Liver (tissue), 9 donors: ENCODE measurements around the gene TCHP. TPM values are rescaled to one million over a fixed set of nuclear protein-coding genes. Genes with fewer than 3 reads are reported as not detected.

Experiments
- DNase-seq: peaks from one replicate; pipeline ENCODE4 v3.0.0-alpha.2; 2017; ENCODE audit warnings: low spot score
- H3K27ac ChIP-seq, 2 donors: one replicate each; pipeline ENCODE4 v1.7.0; 2013; ENCODE audit warnings: inconsistent platforms in 2 of 2, low read length in 2 of 2, control low read depth in 1 of 2, low read depth in 1 of 2, mild to moderate bottlenecking in 1 of 2
- H3K27me3 ChIP-seq, 4 donors: one replicate each; pipeline versions ENCODE4 v1.6.1 to v1.7.0; 2013; ENCODE audit warnings: low read length in 3 of 4, inconsistent platforms in 1 of 4, mild to moderate bottlenecking in 1 of 4, moderate library complexity in 1 of 4; ENCODE audit not compliant: control insufficient read depth in 4 of 4, insufficient read depth in 4 of 4
- H3K36me3 ChIP-seq, 4 donors: one replicate each; pipeline versions ENCODE4 v1.6.1 to v1.7.0; 2013; ENCODE audit warnings: low read length in 3 of 4, mild to moderate bottlenecking in 3 of 4, low read depth in 1 of 4, moderate library complexity in 1 of 4; ENCODE audit not compliant: control insufficient read depth in 4 of 4, insufficient read depth in 3 of 4
- H3K4me1 ChIP-seq, 4 donors: one replicate each; pipeline versions ENCODE4 v1.6.1 to v1.7.0; 2013; ENCODE audit warnings: low read length in 3 of 4, mild to moderate bottlenecking in 3 of 4, moderate library complexity in 1 of 4; ENCODE audit not compliant: control insufficient read depth in 4 of 4, insufficient read depth in 4 of 4
- H3K4me3 ChIP-seq, 3 donors: one replicate each; pipeline versions ENCODE4 v1.6.1 to v1.7.0; 2013; ENCODE audit warnings: low read length in 3 of 3, control low read depth in 1 of 3, low read depth in 1 of 3, mild to moderate bottlenecking in 1 of 3
- H3K9ac ChIP-seq, 2 donors: one replicate each; pipeline ENCODE4 v1.7.0; 2013; ENCODE audit warnings: low read length in 2 of 2, mild to moderate bottlenecking in 2 of 2, moderate library complexity in 2 of 2, control low read depth in 1 of 2, low read depth in 1 of 2
- H3K9me3 ChIP-seq, 4 donors: one replicate each; pipeline versions ENCODE4 v1.6.1 to v1.7.0; 2013; ENCODE audit warnings: low read length in 3 of 4; ENCODE audit not compliant: control insufficient read depth in 4 of 4
- EGR1 ChIP-seq, 2 donors: IDR thresholded peaks; 2 replicates each; pipeline ENCODE4 v1.6.1; 2016 to 2018; ENCODE audit warnings: antibody characterized with exemption in 2 of 2, low read depth in 2 of 2
- FOXA1 ChIP-seq: IDR thresholded peaks from 2 replicates; pipeline ENCODE4 v1.6.1; 2016; ENCODE audit warnings: antibody characterized with exemption
- FOXA2 ChIP-seq: IDR thresholded peaks from 2 replicates; pipeline ENCODE4 v1.6.1; 2016; ENCODE audit warnings: antibody characterized with exemption
- GABPA ChIP-seq, 2 donors: IDR thresholded peaks in 1 of 2; conservative IDR thresholded peaks in 1 of 2; 2 replicates each; pipeline ENCODE4 v1.6.1; 2016; ENCODE audit warnings: antibody characterized with exemption in 2 of 2, mild to moderate bottlenecking in 1 of 2, moderate library complexity in 1 of 2
- HNF4G ChIP-seq: IDR thresholded peaks from 2 replicates; pipeline ENCODE4 v1.6.1; 2016; ENCODE audit warnings: antibody characterized with exemption
- JUND ChIP-seq, 2 donors: IDR thresholded peaks; 2 replicates each; pipeline ENCODE4 v1.6.1; 2016; ENCODE audit warnings: antibody characterized with exemption in 2 of 2
- SP1 ChIP-seq: IDR thresholded peaks from 2 replicates; pipeline ENCODE4 v1.6.1; 2018; ENCODE audit warnings: antibody characterized with exemption, mild to moderate bottlenecking
- TAF1 ChIP-seq: conservative IDR thresholded peaks from 2 replicates; pipeline ENCODE4 v1.6.1; 2016; ENCODE audit warnings: antibody characterized with exemption, mild to moderate bottlenecking
- YY1 ChIP-seq: IDR thresholded peaks from 2 replicates; pipeline ENCODE4 v1.6.1; 2016; ENCODE audit warnings: antibody characterized with exemption, mild to moderate bottlenecking
- WGBS: extraction: QIAGEN DNeasy Blood & Tissue Kit; methylation state at CpG from one replicate; pipeline ENCODE4 v1.1.7; 2013; 5-methylcytosine and 5-hydroxymethylcytosine counted together
- polyA plus RNA-seq, 2 donors: library from polyadenylated mRNA; stranded (reverse) in 1 of 2; unstranded in 1 of 2; fragments of 200-250 nt in 1 of 2; fragments of >200 nt in 1 of 2; fragmentation: Nextera tagmentation in 1 of 2; extraction: Ambion mirVana in 1 of 2; gene quantifications; one replicate each; pipeline versions ENCODE4 v1.2.1 to v1.2.3, GENCODE V29; 2013 to 2015
- total RNA-seq, 2 donors: library from RNA; depleted of rRNA; stranded (reverse); fragments of >200 nt; gene quantifications; one replicate each; pipeline ENCODE4 v1.2.3, GENCODE V29; 2014
- TF ChIP-seq, protein P1 (sequence below): IDR thresholded peaks from 2 replicates; pipeline ENCODE4 v1.6.1; 2016; ENCODE audit warnings: antibody characterized with exemption
- TF ChIP-seq, protein P2 (sequence below): IDR thresholded peaks from 2 replicates; pipeline ENCODE4 v1.6.1; 2016; ENCODE audit warnings: antibody characterized with exemption
- TF ChIP-seq, protein P3 (sequence below): IDR thresholded peaks from 2 replicates; pipeline ENCODE4 v1.6.1; 2016; ENCODE audit warnings: antibody characterized with exemption, mild to moderate bottlenecking
- TF ChIP-seq, protein P4 (sequence below): IDR thresholded peaks from 2 replicates; pipeline ENCODE4 v1.6.1; 2016; ENCODE audit warnings: antibody characterized with exemption
- TF ChIP-seq, protein P5 (sequence below): fragments of 150-350 bp; IDR thresholded peaks from 2 replicates; pipeline ENCODE4 v1.5.1; 2017; ENCODE audit warnings: improper control_type of control experiment, low read depth, low read length; ENCODE audit not compliant: missing input control
- donor health status: healthy.
- donor health status: healthy.
- donor health status: healthy.
- donor health status: healthy.
- donor health status: healthy.

TCHP gene
- total and polyA plus RNA-seq, 4 donors = 5.0 to 9.8 (median 5.2) TPM

DNA sequence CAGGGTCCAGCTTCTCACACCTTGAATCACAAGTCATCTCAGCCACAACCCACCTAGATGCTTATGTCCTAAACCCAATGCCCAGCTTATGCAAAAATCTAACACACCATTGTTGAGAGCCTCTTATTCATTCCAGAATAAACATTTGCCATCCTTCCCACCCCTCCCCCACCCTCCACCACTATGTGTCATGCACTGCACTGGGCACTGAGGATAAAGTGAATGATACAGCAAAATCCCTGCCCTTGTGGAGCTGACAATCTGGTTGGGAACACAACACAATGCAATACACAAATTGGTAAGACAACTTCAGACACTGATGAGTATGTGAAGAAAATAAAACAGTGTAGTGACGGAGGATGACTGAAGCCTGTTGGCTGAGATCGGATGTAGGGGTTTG is 18.3 kb upstream of the TCHP start:
- Histone ChIP-seq H3K9me3 (no peaks in the 10 kb centered on the region), H3K4me1 (peaks cover 6 to 19% (median 15%) of the 10 kb centered on the region in 4 donors), H3K4me3 (no peak overlapping the region), H3K36me3 (no peaks in the 10 kb centered on the region), H3K9ac (no peak overlapping the region), H3K27me3 (no peaks in the 10 kb centered on the region), H3K27ac (no peak overlapping the region)
- WGBS = 95% methylated on average over 2 of the region's 2 CpGs
- TF ChIP-seq FOXA1 (no peak), SP1 (no peak), YY1 (no peak), GABPA (IDR thresholded peaks at IDR 0.05 in 1 of 2, conservative IDR thresholded peaks at IDR 0.05 in 1 of 2) (no peak), FOXA2 (no peak), JUND (IDR thresholded peaks at IDR 0.05) (no peak), TAF1 (no peak), HNF4G (no peak), EGR1 (IDR thresholded peaks at IDR 0.05; ENCODE audit: low read depth in 2 of 2) (no peak)
- TF ChIP-seq, protein P1, sequence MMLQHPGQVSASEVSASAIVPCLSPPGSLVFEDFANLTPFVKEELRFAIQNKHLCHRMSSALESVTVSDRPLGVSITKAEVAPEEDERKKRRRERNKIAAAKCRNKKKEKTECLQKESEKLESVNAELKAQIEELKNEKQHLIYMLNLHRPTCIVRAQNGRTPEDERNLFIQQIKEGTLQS = no peak
- TF ChIP-seq, protein P2, sequence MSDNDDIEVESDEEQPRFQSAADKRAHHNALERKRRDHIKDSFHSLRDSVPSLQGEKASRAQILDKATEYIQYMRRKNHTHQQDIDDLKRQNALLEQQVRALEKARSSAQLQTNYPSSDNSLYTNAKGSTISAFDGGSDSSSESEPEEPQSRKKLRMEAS = no peak
- TF ChIP-seq, protein P3, sequence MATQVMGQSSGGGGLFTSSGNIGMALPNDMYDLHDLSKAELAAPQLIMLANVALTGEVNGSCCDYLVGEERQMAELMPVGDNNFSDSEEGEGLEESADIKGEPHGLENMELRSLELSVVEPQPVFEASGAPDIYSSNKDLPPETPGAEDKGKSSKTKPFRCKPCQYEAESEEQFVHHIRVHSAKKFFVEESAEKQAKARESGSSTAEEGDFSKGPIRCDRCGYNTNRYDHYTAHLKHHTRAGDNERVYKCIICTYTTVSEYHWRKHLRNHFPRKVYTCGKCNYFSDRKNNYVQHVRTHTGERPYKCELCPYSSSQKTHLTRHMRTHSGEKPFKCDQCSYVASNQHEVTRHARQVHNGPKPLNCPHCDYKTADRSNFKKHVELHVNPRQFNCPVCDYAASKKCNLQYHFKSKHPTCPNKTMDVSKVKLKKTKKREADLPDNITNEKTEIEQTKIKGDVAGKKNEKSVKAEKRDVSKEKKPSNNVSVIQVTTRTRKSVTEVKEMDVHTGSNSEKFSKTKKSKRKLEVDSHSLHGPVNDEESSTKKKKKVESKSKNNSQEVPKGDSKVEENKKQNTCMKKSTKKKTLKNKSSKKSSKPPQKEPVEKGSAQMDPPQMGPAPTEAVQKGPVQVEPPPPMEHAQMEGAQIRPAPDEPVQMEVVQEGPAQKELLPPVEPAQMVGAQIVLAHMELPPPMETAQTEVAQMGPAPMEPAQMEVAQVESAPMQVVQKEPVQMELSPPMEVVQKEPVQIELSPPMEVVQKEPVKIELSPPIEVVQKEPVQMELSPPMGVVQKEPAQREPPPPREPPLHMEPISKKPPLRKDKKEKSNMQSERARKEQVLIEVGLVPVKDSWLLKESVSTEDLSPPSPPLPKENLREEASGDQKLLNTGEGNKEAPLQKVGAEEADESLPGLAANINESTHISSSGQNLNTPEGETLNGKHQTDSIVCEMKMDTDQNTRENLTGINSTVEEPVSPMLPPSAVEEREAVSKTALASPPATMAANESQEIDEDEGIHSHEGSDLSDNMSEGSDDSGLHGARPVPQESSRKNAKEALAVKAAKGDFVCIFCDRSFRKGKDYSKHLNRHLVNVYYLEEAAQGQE = no peak
- TF ChIP-seq, protein P4, sequence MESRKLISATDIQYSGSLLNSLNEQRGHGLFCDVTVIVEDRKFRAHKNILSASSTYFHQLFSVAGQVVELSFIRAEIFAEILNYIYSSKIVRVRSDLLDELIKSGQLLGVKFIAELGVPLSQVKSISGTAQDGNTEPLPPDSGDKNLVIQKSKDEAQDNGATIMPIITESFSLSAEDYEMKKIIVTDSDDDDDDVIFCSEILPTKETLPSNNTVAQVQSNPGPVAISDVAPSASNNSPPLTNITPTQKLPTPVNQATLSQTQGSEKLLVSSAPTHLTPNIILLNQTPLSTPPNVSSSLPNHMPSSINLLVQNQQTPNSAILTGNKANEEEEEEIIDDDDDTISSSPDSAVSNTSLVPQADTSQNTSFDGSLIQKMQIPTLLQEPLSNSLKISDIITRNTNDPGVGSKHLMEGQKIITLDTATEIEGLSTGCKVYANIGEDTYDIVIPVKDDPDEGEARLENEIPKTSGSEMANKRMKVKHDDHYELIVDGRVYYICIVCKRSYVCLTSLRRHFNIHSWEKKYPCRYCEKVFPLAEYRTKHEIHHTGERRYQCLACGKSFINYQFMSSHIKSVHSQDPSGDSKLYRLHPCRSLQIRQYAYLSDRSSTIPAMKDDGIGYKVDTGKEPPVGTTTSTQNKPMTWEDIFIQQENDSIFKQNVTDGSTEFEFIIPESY = no peak
- DNase-seq = no peak

DNA sequence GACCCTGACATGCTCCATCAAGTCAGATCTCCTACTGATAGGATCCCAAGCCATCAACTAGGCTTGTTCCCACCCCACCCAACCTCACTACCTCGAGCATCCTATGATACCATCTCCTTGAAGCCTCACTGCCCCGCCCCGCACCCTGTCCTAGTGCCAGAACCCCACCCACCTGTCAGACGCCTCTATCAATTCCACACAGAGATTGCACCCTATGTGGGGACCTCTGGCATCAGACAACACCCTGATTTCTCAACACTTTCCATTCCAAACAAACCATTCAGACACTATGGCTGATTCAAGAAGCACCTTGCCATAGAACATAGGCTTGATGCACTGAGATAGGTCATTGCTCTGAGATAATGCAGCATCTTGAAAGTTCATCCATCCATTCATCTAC is 16.6 kb upstream of the TCHP start:
- H3K9me3 ChIP-seq = no peaks in the 10 kb centered on the region
- H3K36me3 ChIP-seq = no peaks in the 10 kb centered on the region
- H3K27me3 ChIP-seq = no peaks in the 10 kb centered on the region
- no peak for TF ChIP-seq HNF4G
- TF ChIP-seq, protein P5, sequence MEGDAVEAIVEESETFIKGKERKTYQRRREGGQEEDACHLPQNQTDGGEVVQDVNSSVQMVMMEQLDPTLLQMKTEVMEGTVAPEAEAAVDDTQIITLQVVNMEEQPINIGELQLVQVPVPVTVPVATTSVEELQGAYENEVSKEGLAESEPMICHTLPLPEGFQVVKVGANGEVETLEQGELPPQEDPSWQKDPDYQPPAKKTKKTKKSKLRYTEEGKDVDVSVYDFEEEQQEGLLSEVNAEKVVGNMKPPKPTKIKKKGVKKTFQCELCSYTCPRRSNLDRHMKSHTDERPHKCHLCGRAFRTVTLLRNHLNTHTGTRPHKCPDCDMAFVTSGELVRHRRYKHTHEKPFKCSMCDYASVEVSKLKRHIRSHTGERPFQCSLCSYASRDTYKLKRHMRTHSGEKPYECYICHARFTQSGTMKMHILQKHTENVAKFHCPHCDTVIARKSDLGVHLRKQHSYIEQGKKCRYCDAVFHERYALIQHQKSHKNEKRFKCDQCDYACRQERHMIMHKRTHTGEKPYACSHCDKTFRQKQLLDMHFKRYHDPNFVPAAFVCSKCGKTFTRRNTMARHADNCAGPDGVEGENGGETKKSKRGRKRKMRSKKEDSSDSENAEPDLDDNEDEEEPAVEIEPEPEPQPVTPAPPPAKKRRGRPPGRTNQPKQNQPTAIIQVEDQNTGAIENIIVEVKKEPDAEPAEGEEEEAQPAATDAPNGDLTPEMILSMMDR = no peak
- TF ChIP-seq, protein P2 = no peak
- no peak for DNase-seq
- no peak overlapping the region for H3K9ac ChIP-seq
- H3K4me3 ChIP-seq = no peak overlapping the region
- H3K4me1 ChIP-seq = peaks cover 6 to 19% (median 15%) of the 10 kb centered on the region in 4 donors
- WGBS = 58% methylated on average over 4 of the region's 4 CpGs
- no peak overlapping the region for H3K27ac ChIP-seq
